Hepatocyte (in vitro differentiated cells): Measurements from ENCODE around the gene BCAR1.
"Not testable (repeated sequence)": the region's sequence is repeated elsewhere in the genome, so short reads cannot be mapped to it uniquely, and the experiment has no call there.

Source experiments
- CTCF ChIP-seq: fragments of 200-600 bp; sonication (generic); IDR thresholded peaks from 2 replicates; pipeline ENCODE4 v1.5.1; 2016; ENCODE audit warnings: antibody characterized with exemption, mild to moderate bottlenecking; ENCODE audit not compliant: poor library complexity
- EZH2 ChIP-seq: fragments of 200-600 bp; sonication (generic); IDR thresholded peaks from 2 replicates; pipeline ENCODE4 v1.6.1; 2016; ENCODE audit warnings: antibody characterized with exemption, mild to moderate bottlenecking, borderline replicate concordance

- not testable (repeated sequence) for TF ChIP-seq CTCF, EZH2
These were observed 40.1 kb downstream of the BCAR1 start for GRCh38 chr16:75211286-75211685.
